ENCODE results near the gene IL9R.
"Not testable (repeated sequence)": the region's sequence is repeated elsewhere in the genome, so short reads cannot be mapped to it uniquely, and the experiment has no call there.

The IL9R gene

DNA sequence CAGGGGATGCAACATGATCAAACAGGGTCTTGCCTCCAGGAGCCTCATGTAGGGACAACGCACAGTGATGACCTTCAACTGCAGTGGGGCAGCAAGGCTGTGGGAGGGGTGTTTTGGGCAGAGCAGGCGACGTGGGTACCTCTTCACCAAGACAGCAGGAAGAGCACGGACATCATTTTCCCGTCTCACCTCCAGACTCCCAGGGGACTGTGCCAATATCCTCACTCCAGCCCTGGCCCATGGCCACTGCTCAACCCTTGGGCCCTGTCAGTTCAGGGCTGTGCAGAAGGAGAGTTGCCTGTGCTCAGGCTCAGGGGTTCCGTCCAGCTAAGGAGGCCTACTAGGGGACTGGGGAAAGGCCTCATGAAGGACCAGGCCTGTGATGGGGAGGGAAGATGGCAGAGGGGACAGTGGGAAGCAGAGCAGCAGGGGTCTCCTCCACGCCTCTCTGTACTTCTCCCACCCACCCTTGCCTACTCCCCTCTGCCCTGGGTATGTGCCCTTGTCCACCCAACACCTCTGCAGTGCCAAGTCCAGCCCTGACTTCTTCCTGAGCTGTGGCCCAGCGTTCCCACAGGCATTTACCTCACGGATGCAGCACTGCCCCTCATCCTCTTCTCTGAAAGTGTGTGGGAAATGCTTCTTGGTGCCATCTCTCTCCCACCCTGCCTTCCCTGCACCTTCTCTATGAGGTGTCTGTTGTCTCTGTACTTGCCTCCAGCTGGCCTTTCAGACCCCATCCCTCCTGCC is 1.4 kb downstream of the IL9R start:
- DNase-seq (ENCODE audit: low spot score) = no peak

DNA sequence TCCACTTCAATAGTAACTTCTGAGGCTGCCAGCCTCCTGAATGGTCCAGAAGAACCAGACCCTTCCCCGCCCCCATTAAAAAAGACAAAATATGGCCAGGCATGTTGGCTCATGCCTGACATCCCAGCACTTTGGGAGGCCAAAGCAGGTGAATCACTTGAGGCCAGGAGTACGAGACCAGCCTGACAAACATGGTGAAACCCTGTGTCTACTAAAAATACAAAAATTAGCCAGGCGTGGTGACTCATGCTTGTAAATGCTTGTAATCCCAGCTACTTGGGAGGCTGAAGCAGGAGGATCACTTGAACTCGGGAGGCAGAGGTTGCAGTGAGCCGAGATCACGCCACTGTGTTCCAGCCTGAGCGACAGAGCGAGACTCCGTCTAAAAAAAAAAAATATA is 2.3 kb downstream of the IL9R start:
- not testable (repeated sequence) for DNase-seq (ENCODE audit: low spot score)

DNA sequence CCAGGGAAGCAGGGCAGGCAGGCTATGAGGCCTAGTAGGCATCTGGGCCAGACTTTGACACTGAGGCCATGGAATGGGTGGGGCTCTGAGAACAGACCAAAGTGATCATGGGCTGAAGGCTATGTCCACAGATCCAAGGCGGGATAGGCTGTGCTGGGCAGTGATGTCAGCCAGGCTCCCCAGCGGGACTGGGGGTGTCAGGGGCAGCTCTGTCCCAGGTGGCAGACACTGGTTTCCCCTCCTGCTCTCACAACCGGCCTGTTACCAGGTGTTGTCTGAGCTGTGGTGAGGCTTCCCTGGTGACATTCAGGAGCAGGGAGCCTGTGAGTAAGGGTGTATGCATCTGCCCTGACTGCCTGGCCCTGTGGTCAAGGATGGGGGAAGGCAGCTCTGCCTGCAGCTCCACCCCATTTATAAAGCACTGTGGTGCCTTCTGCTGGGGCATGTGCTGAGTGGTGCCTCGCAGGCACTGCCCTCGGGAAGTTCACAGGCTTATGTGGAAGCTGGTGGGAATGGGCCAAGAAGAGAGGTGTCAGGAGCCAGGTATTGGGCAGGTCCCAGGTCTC is 2.9 kb downstream of the IL9R start:
- no peak for DNase-seq (ENCODE audit: low spot score)

DNA sequence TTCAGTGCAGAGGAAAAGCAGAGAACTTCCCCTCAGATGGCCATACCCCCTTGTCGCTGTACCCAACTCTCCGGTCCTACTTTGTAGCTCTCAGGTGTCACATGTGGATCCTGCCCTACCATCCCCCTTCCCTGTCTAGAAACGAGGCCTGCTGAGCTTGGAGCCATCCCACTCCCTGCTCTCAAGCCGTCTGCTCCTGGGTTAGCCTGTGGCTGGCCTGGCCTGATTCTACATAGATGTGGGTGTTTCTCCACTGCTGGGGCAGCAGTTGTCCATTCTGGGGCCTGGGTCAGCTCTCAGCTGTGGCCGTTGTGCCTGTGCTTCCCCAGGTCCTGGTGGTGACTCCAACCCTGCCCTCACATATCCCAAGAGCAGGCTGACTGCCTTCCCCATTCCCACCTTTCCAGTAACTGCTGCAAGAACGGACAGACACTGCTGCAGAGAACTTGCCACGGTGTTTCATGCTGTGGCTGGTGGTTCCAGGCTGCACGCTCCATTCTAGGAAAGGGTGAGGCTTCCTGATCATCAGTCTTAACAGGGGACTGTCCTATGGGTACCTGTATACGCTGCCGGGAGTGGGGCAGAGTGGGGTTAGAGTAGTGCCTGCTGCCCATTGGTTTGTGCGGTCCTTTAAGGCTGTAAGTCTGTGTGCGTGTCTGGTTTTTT is 3.6 kb downstream of the IL9R start:
- no peak for DNase-seq (ENCODE audit: low spot score)

DNA sequence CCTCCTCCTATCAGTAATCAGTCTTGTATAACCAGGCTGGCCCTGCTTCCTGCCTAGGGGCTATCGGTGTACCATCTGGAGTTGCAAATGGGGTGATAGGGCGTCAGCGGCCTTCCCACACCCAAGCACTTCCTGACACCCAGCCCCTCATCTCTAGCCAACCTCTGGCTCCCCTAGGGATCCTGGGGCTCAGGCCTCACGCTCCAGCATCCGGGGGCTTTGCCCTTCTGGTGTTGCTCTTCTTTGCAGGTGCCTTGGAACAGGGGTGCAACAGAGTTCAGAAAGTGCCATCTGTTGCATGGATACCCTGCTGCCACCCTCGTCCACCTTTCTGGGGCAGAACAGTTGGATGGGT is 4.1 kb downstream of the IL9R start:
- no peak for DNase-seq (ENCODE audit: low spot score)

DNA sequence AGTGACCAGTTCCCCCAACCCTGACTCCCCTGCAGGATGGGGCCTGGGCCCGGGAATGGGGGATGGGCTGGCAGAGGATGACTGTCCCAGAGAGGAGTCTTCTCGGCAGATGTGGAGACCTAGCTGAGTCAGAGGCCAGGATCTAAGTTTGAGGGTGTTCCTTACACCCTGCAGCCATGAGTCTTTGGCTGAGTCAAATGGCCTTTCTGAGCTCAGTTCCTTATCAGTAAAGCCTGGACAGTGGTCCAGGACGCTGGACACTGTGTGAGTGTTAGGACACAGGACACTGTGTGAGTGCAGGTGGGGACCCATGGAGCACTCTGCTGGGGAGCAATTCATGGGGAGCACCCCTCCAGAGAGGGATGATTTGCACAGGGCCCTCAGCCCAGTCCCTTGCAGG is 5.0 kb downstream of the IL9R start:
- no peak for DNase-seq (ENCODE audit: low spot score)

DNA sequence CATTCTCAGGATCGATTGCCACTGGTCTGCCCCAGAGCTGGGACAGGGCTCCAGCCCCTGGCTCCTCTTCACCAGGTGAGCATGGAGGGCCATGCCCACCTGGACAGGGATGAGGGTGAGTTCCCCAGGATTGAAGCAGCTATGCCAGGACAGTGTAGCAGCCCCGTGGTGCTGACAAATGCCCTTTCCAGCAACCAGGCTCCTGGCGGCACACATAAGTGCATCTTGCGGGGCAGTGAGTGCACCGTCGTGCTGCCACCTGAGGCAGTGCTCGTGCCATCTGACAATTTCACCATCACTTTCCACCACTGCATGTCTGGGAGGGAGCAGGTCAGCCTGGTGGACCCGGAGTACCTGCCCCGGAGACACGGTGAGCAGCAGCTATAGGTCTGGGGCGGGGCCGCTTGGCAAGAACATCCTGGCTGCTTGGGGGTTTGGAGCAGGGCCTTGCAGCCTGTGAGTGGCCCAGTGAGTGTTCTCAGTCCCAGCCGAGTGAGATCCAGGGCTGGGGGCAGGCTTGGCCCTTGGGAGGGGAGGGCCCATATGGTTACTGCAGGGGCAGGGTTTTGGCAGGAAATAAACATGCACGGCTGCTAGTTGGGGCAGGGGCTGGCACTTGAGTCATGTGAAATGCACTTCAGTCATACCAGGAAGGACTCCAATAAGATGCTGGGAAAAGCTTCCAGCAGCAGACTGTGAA is 6.1 kb downstream of the IL9R start:
- DNase-seq (ENCODE audit: low spot score) = no peak

DNA sequence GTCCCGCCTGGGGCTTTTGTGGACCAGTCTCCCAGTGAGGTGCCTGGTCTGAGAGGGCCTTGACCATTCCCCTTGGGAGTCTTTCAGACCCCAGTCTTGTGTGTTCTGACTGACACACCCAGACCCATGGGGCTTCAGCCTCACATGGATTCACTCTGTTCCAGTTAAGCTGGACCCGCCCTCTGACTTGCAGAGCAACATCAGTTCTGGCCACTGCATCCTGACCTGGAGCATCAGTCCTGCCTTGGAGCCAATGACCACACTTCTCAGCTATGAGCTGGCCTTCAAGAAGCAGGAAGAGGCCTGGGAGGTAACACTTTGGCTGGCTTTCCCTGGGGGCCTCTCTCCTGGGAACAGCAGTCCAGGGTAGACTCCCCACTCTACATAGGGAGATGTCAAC is 6.8 kb downstream of the IL9R start:
- DNase-seq (ENCODE audit: low spot score) = no peak

DNA sequence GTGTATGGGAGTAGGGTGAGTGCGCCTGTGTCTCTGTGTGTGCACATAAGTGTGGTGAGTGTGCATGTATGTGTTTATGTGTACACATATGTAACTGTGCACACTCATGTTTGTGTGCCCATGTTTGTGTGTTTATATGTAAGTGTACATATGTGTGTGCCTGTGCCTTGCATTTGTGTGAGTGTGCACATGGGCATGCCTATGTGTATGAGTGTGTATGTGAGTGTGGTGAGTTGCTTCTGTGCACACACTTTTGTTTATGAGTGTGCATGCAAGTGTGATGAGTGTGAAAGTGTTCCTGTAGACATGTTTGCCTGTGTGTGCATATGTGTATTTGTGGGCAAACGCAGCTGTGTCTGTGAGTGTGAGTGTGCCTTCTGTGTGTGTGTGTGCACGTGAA is 7.2 kb downstream of the IL9R start:
- DNase-seq (ENCODE audit: low spot score) = no peak

DNA sequence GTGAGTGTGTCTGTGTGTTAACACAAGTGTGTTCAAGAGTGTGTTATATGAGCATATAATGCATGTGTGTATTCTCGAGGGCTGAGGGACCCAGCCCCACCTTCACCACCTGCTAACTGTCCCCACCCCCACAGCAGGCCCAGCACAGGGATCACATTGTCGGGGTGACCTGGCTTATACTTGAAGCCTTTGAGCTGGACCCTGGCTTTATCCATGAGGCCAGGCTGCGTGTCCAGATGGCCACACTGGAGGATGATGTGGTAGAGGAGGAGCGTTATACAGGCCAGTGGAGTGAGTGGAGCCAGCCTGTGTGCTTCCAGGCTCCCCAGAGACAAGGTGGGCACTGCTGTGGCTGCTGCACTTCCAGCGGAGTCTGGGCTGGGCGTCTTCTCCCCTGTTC is 7.6 kb downstream of the IL9R start:
- no peak for DNase-seq (ENCODE audit: low spot score)

DNA sequence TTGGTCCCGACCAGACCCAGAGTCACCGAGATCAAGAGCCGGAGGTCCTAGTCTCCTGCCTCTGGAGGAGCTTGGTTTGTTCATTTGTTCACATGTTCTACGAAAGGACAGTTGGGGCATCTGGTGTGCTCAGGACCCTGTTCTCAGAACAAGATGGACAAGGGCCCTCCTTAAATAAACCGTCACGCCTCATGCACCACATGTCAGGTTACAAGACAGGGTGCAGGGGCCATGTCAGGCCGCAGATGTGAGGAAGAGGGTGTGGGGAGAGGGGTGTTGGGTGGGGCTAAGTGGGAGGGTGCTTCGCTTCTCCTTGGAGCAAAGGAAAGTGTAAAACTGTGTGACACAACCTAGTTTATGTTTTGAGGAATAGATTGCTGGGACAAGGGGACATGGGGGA is 9.0 kb downstream of the IL9R start:
- DNase-seq (ENCODE audit: low spot score) = not testable (repeated sequence)

DNA sequence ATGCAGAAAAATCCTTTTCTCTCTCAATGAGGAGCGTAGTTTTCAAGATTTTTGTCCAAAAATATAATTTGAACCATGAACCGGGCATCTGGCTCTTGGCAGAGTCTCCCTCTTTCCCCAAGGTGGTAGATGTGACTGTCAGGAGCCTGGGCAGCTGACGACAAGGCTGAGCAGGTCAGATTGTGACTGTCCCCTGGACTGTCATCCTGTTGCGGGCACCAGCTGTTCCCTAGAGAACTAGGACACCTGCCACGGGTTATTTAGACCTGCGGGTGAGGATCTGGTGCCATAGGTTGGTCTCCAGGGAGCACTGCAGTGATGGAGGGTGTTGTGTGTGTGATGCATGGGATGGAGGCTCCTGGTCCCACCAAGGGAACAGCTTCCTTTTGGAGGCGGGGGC is 10.9 kb downstream of the IL9R start:
- not testable (repeated sequence) for DNase-seq (ENCODE audit: low spot score)

DNA sequence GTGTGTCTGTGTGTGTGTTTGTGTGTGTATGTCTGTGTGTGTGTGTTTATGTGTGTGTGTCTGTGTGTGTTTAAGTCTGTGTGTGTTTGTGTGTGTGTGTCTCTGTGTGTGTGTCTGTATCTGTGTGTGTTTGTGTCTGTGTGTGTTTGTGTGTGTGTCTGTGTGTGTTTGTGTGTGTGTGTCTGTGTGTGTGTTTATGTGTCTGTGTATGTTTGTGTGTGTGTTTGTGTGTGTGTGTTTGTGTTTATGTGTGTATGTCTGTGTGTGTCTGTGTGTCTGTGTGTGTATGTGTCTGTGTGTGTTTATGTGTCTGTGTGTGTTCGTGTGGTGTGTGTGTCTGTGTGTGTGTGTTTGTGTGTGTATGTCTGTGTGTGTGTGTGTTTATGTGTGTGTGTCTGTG is 11.4 kb downstream of the IL9R start:
- no peak for DNase-seq (ENCODE audit: low spot score)

DNA sequence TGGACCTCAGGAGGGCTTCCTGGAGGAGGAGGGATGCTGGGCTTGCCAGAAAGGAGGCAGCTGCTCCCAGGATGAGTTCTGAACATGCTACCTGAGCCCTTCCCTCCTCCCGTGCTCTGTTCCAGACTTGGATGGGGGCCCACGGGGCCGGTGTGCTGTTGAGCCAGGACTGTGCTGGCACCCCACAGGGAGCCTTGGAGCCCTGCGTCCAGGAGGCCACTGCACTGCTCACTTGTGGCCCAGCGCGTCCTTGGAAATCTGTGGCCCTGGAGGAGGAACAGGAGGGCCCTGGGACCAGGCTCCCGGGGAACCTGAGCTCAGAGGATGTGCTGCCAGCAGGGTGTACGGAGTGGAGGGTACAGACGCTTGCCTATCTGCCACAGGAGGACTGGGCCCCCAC is 12.2 kb downstream of the IL9R start:
- DNase-seq (ENCODE audit: low spot score) = not testable (repeated sequence)

DNA sequence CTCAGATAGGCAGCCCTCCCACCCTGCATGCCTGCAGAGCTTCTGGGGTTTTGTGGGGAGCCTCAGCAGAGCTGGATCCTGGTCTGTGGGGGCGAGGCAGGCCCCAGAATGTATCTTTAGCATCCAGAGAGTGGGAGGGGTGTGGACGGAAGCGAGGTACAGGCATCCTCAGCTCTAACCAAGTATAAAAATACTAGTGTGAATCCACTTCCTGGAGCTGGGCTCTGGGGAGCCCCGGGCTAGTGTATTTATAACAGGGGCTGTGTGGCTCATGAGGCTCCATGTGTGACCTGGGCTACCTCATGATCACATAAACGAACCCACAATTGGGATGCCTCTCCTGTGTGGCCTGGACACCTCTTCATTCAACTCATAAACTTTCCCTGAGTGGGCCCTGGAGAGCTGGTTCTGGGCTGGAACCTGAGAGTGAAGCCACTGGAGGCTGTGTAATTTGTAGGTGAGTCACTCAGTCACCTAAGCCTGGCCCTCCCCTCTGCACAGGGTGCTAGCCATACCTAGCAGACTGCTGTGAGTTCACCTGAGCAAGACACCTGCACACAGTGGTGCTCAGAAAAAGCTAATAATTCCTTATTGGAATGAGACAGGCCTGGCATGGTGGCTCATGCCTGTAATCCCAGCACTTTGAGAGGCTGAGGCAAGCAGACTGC is 15.9 kb downstream of the IL9R start:
- DNase-seq (ENCODE audit: low spot score) = not testable (repeated sequence)

DNA sequence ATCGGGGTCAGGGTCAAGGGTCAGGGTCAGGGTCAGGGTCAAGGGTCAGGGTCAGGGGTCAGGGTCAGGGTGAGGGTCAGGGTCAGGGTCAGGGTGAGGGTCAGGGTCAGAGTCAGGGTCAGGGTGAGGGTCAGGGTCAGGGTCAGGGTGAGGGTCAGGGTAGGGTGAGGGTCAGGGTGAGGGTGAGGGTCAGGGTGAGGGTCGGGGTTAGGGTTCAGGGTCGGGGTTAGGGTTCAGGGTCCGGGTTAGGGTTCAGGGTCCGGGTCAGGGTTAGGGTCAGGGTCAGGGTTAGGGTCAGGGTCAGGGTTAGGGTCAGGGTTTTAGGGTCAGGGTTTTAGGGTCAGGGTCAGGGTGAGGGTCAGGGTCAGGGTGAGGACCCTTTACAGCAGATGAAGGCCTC is 22.4 kb downstream of the IL9R start:
- not testable (repeated sequence) for DNase-seq (ENCODE audit: low spot score)

DNA sequence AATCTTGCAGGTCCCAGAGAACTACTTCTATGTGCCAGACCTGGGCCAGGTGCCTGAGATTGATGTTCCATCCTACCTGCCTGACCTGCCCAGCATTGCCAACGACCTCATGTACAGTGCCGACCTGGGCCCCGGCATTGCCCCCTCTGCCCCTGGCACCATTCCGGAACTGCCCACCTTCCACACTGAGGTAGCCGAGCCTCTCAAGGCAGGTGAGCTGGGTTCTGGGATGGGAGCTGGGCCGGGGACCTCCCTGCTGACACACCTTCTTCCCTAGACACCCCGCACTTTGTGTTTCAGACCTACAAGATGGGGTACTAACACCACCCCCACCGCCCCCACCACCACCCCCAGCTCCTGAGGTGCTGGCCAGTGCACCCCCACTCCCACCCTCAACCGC is 25.5 kb downstream of the IL9R start:
- DNase-seq (ENCODE audit: low spot score) = not testable (repeated sequence)

DNA sequence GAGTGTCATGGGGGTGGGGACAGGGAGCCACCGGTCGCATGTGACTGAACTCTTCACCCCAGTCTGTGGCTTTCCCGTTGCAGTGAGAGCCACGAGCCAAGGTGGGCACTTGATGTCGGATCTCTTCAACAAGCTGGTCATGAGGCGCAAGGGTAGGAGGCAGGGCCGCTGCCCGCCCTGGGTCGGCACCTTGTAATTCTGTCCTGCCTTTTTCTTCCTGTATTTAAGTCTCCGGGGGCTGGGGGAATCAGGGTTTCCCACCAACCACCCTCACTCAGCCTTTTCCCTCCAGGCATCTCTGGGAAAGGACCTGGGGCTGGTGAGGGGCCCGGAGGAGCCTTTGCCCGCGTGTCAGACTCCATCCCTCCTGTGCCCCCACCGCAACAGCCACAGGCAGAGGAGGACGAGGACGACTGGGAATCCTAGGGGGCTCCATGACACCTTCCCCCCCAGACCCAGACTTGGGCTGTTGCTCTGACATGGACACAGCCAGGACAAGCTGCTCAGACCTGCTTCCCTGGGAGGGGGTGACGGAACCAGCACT is 27.5 kb downstream of the IL9R start:
- not testable (repeated sequence) for DNase-seq (ENCODE audit: low spot score)

DNA sequence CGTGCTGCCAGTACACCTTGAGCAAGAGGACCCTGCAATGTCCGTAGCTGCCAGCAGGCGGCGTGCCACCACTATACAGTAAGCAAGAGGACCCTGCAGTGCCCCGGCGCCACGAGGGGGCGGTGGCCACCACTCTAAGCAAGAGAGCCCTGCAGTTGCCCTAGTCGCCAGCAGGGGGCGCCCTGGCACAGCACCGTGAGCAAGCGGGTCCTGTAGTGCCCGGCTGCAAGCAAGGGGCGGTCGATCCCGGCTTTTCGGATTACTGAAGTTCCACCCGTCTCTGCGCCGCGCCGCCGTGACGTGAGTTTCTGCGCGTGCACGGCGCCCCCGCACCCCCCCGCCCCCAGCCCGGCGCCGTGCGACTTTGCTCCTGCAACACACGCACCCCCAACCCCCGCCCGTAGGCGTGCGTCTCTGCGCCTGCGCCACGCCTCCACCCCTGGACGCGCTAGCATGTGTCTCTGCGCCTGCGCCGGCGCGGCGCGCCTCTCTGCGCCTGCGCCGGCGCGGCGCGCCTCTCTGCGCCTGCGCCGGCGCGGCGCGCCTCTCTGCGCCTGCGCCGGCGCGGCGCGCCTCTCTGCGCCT is 31.2 kb downstream of the IL9R start:
- DNase-seq (ENCODE audit: low spot score) = not testable (repeated sequence)

DNA sequence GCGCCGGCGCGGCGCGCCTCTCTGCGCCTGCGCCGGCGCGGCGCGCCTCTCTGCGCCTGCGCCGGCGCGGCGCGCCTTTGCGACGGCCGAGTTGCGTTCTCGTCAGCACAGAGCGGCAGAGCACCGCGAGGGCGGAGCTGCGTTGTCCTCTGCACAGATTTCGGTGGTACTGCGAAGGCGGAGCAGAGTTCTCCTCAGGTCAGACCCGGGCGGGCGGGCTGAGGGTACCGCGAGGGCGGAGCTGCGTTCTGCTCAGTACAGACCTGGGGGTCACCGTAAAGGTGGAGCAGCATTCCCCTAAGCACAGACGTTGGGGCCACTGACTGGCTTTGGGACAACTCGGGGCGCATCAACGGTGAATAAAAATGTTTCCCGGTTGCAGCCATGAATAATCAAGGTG is 31.8 kb downstream of the IL9R start:
- DNase-seq (ENCODE audit: low spot score) = not testable (repeated sequence)

DNA sequence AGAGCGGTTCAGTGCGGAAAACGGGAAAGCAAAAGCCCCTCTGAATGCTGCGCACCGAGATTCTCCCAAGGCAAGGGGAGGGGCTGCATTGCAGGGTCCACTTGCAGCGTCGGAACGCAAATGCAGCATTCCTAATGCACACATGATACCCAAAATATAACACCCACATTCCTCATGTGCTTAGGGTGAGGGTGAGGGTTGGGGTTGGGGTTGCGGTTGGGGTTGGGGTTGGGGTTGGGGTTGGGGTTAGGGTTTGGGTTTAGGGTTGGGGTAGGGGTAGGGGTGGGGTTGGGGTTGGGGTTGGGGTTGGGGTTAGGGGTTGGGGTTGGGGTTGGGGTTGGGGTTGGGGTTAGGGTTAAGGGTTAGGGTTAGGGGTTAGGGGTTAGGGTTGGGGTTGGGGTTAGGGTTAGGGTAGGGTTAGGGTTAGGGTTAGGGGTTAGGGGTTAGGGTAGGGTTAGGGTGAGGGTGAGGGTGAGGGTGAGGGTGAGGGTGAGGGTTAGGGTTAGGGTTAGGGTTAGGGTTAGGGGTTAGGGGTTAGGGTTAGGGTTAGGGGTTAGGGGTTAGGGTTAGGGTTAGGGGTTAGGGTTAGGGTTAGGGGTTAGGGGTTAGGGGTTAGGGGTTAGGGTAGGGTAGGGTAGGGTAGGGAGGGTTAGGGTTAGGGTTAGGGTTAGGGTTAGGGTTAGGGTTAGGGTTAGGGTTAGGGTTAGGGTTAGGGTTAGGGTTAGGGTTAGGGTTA is 32.4 kb downstream of the IL9R start:
- DNase-seq (ENCODE audit: low spot score) = not testable (repeated sequence)

Data from Ammon's horn (tissue), 1 donor.